GM08714 (cell line): Measurements from ENCODE around the gene RMND5A.
"Not testable (repeated sequence)": the region's sequence is repeated elsewhere in the genome, so short reads cannot be mapped to it uniquely, and the experiment has no call there.

Experiments used
- H3K4me3 ChIP-seq: fragments of 200-500 bp; sonication (Bioruptor generic); 2 replicates; pipeline ENCODE4 v1.5.1; 2014; ENCODE audit warnings: mild to moderate bottlenecking, low read length, inconsistent platforms
- ZNF274 ChIP-seq: IDR thresholded peaks from 2 replicates; pipeline ENCODE4 v1.6.1; 2012; ENCODE audit warnings: mild to moderate bottlenecking, low read depth, low read length

Gene RMND5A

GRCh38 chr2:86697551-86698104 lies 22.5 kb upstream of the RMND5A start:
- no peak overlapping the region for H3K4me3 ChIP-seq
- TF ChIP-seq ZNF274, result no peak

GRCh38 chr2:86700690-86701089 lies 19.4 kb upstream of the RMND5A start:
- no peak overlapping the region for H3K4me3 ChIP-seq
- no peak for TF ChIP-seq ZNF274

- no peak overlapping the region for H3K4me3 ChIP-seq
- no peak for TF ChIP-seq ZNF274
Observed at GRCh38 chr2:86703704-86704361, 16.3 kb upstream of the RMND5A start.

- TF ChIP-seq ZNF274, result no peak
Observed at GRCh38 chr2:86704459-86704971, 15.6 kb upstream of the RMND5A start.

GRCh38 chr2:86706220-86706619 lies 13.9 kb upstream of the RMND5A start:
- H3K4me3 ChIP-seq, result no peak overlapping the region
- no peak for TF ChIP-seq ZNF274

More at GRCh38 chr2:86704459-86704971, 15.6 kb upstream of the RMND5A start:
- H3K4me3 ChIP-seq, result no peak overlapping the region

- H3K4me3 ChIP-seq, result no peak overlapping the region
- no peak for TF ChIP-seq ZNF274
Observed at GRCh38 chr2:86706935-86707334, 13.2 kb upstream of the RMND5A start.

- not testable (repeated sequence) for H3K4me3 ChIP-seq
Observed at GRCh38 chr2:86708126-86708525, 12.0 kb upstream of the RMND5A start.

- not testable (repeated sequence) for H3K4me3 ChIP-seq
Observed at GRCh38 chr2:86714579-86715173, 5.4 kb upstream of the RMND5A start.

- H3K4me3 ChIP-seq, result peak overlapping the region; percentile 51; the same call in 1 of the 2 replicates
Observed at GRCh38 chr2:86719263-86719636, 841 bp upstream of the RMND5A start.

- peak overlapping the region; percentile 71; the same call in 1 of the 2 replicates for H3K4me3 ChIP-seq
Observed at GRCh38 chr2:86720540-86721320, 639 bp downstream of the RMND5A start.

- not testable (repeated sequence) for H3K4me3 ChIP-seq
Observed at GRCh38 chr2:86725706-86726105, 5.6 kb downstream of the RMND5A start.

GRCh38 chr2:86732040-86732525 lies 12.0 kb downstream of the RMND5A start:
- H3K4me3 ChIP-seq, result not testable (repeated sequence)

GRCh38 chr2:86732837-86733236 lies 12.7 kb downstream of the RMND5A start:
- not testable (repeated sequence) for H3K4me3 ChIP-seq

- H3K4me3 ChIP-seq, result not testable (repeated sequence)
Observed at GRCh38 chr2:86733528-86733927, 13.4 kb downstream of the RMND5A start.

GRCh38 chr2:86734896-86735295 lies 14.8 kb downstream of the RMND5A start:
- H3K4me3 ChIP-seq, result not testable (repeated sequence)

GRCh38 chr2:86739485-86739884 lies 19.4 kb downstream of the RMND5A start:
- H3K4me3 ChIP-seq, result not testable (repeated sequence)

GRCh38 chr2:86739889-86740288 lies 19.8 kb downstream of the RMND5A start:
- not testable (repeated sequence) for H3K4me3 ChIP-seq

- H3K4me3 ChIP-seq, result not testable (repeated sequence)
Observed at GRCh38 chr2:86741889-86742498, 21.9 kb downstream of the RMND5A start.
